HEK293 (cell line): ENCODE measurements around the gene TNS3.

ENCODE experiments used
- CTCF ChIA-PET: fragments of 350-600 bp; formaldehyde crosslinking; extraction: SDS; loops from one replicate; lab custom pipeline; 2021; ENCODE audit warnings: antibody characterized with exemption; lab: Yijun Ruan, JAX
- POLR2A ChIA-PET: fragments of 300-600 bp; formaldehyde crosslinking; extraction: SDS; loops from one replicate; lab custom pipeline; 2020; ENCODE audit warnings: antibody characterized with exemption, inconsistent platforms; lab: Yijun Ruan, JAX
- H3K27ac ChIP-seq: fragments of 200-500 bp; sonication (Bioruptor generic); 2 replicates; pipeline ENCODE4 v1.5.1; 2014; ENCODE audit warnings: low read depth, low read length, control low read depth, inconsistent platforms; ENCODE audit errors: extremely low read depth
- H3K36me3 ChIP-seq, 2 experiments: fragments of 200-500 bp in 1 of 2; sonication (Bioruptor generic) in 1 of 2; 1 replicate in 1 of 2; 2 replicates in 1 of 2; pipeline ENCODE4 v1.5.1; 2014 to 2017; ENCODE audit warnings: inconsistent platforms in 2 of 2, low read length in 2 of 2; ENCODE audit not compliant: control insufficient read depth in 2 of 2, insufficient read depth in 1 of 2
- H3K4me1 ChIP-seq: fragments of 200-500 bp; sonication (Bioruptor generic); 2 replicates; pipeline ENCODE4 v1.5.1; 2014; ENCODE audit warnings: mild to moderate bottlenecking, low read length, inconsistent platforms; ENCODE audit not compliant: control insufficient read depth, insufficient read depth
- H3K4me3 ChIP-seq: 2 replicates; pipeline ENCODE4 v1.5.1; 2011; ENCODE audit warnings: low read depth, mild to moderate bottlenecking, control low read depth, low read length, moderate library complexity
- H3K9me3 ChIP-seq: fragments of 200-500 bp; sonication (Bioruptor generic); 2 replicates; pipeline ENCODE4 v1.5.1; 2014; ENCODE audit warnings: low read depth, low read length, inconsistent platforms; ENCODE audit not compliant: control insufficient read depth, insufficient read depth
- KLF7 ChIP-seq: fragments of 450-650 bp; formaldehyde crosslinking; IDR thresholded peaks from 2 replicates; pipeline ENCODE4 v1.5.1; 2016; ENCODE audit warnings: missing biosample characterization, missing genetic modification characterization, borderline replicate concordance
- PRDM1 ChIP-seq: fragments of 450-650 bp; formaldehyde crosslinking; IDR thresholded peaks from 2 replicates; pipeline ENCODE4; 2016; ENCODE audit warnings: missing biosample characterization, missing genetic modification characterization
- SALL2 ChIP-seq: fragments of 450-650 bp; formaldehyde crosslinking; IDR thresholded peaks from 2 replicates; pipeline ENCODE4 v1.5.0; 2017; ENCODE audit warnings: missing biosample characterization, mild to moderate bottlenecking, missing genetic modification characterization, borderline replicate concordance
- ZFHX2 ChIP-seq: fragments of 450-650 bp; formaldehyde crosslinking; conservative IDR thresholded peaks from 2 replicates; pipeline ENCODE4 v1.5.1; 2016; ENCODE audit warnings: missing biosample characterization, missing genetic modification characterization
- ZNF175 ChIP-seq: fragments of 450-650 bp; formaldehyde crosslinking; IDR thresholded peaks from 2 replicates; pipeline ENCODE4 v1.5.1; 2016; ENCODE audit warnings: missing biosample characterization, missing genetic modification characterization
- ZNF211 ChIP-seq: fragments of 450-650 bp; formaldehyde crosslinking; IDR thresholded peaks from 2 replicates; pipeline ENCODE4 v1.5.1; 2016; ENCODE audit warnings: low read depth, missing biosample characterization, missing genetic modification characterization
- ZNF24 ChIP-seq: fragments of 450-650 bp; formaldehyde crosslinking; IDR thresholded peaks from 2 replicates; pipeline ENCODE4 v1.5.1; 2016; ENCODE audit warnings: missing biosample characterization, missing genetic modification characterization
- ZNF292 ChIP-seq: fragments of 450-650 bp; formaldehyde crosslinking; IDR thresholded peaks from 2 replicates; pipeline ENCODE4 v1.5.1; 2016; ENCODE audit warnings: low read depth, missing biosample characterization, missing genetic modification characterization, borderline replicate concordance
- ZNF37A ChIP-seq: fragments of 450-650 bp; IDR thresholded peaks from 2 replicates; pipeline ENCODE4 v1.5.1; 2018; ENCODE audit warnings: missing biosample characterization, missing genetic modification characterization
- ZNF529 ChIP-seq: fragments of 450-650 bp; formaldehyde crosslinking; IDR thresholded peaks from 2 replicates; pipeline ENCODE4 v1.5.1; 2017; ENCODE audit warnings: missing genetic modification characterization, missing biosample characterization; ENCODE audit not compliant: insufficient replicate concordance
- ZNF544 ChIP-seq: fragments of 450-650 bp; formaldehyde crosslinking; IDR thresholded peaks from 2 replicates; pipeline ENCODE4 v1.5.0; 2017; ENCODE audit warnings: missing biosample characterization, missing genetic modification characterization
- ZNF596 ChIP-seq: fragments of 450-650 bp; IDR thresholded peaks from 2 replicates; pipeline ENCODE4 v1.5.0; 2018; ENCODE audit warnings: missing biosample characterization, mild to moderate bottlenecking, missing genetic modification characterization, moderate library complexity
- ZNF776 ChIP-seq: fragments of 450-650 bp; formaldehyde crosslinking; IDR thresholded peaks from 2 replicates; pipeline ENCODE4 v1.5.0; 2017; ENCODE audit warnings: missing biosample characterization, missing genetic modification characterization, borderline replicate concordance
- ZNF843 ChIP-seq: fragments of 450-650 bp; formaldehyde crosslinking; IDR thresholded peaks from 2 replicates; pipeline ENCODE4 v1.5.1; 2016; ENCODE audit warnings: missing biosample characterization, missing genetic modification characterization
- TF ChIP-seq, protein P1 (sequence below): fragments of 450-650 bp; formaldehyde crosslinking; IDR thresholded peaks from 2 replicates; pipeline ENCODE4 v1.5.1; 2016; ENCODE audit warnings: missing biosample characterization, missing genetic modification characterization, low read depth
- TF ChIP-seq, protein P2 (sequence below): fragments of 450-650 bp; IDR thresholded peaks from 2 replicates; pipeline ENCODE4 v1.5.1; 2018; ENCODE audit warnings: missing biosample characterization, missing genetic modification characterization
- TF ChIP-seq, protein P3 (sequence below): fragments of 450-650 bp; IDR thresholded peaks from 2 replicates; pipeline ENCODE4 v1.5.1; 2018; ENCODE audit warnings: missing biosample characterization, mild to moderate bottlenecking, missing genetic modification characterization
- TF ChIP-seq, protein P4 (sequence below): fragments of 450-650 bp; formaldehyde crosslinking; IDR thresholded peaks from 2 replicates; pipeline ENCODE4 v1.5.1; 2016; ENCODE audit warnings: missing biosample characterization, missing genetic modification characterization
- TF ChIP-seq, protein P5 (sequence below): fragments of 450-650 bp; formaldehyde crosslinking; IDR thresholded peaks from 2 replicates; pipeline ENCODE4 v1.5.1; 2017; ENCODE audit warnings: missing biosample characterization, missing genetic modification characterization

The TNS3 gene

DNA sequence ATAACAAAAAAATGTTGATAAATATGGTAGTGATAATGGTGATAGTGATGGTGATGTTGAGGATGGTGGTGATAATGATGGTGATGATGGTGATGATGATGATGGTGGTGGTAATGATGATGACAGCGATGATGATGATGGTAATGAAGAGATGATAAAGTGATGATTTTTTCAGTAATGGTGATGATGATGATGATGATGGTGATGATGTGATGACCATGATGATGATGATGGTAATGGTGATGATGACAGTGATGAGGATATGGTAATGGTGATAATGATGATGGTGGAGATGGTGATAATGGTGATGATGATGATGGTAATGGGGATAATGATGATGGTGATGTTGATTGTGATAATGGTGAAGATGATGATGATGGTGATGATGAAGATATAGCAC lies 321.6 kb downstream of the TNS3 start:
- no peaks in the 10 kb centered on the region for H3K4me1 ChIP-seq
- ChIA-PET POLR2A (no interaction called here), CTCF (no interaction called here)
- no peaks in the 10 kb centered on the region for H3K9me3 ChIP-seq
- no peak overlapping the region for H3K4me3 ChIP-seq
- TF ChIP-seq KLF7 (tag by site-specific recombination), result no peak
- TF ChIP-seq, protein P1, sequence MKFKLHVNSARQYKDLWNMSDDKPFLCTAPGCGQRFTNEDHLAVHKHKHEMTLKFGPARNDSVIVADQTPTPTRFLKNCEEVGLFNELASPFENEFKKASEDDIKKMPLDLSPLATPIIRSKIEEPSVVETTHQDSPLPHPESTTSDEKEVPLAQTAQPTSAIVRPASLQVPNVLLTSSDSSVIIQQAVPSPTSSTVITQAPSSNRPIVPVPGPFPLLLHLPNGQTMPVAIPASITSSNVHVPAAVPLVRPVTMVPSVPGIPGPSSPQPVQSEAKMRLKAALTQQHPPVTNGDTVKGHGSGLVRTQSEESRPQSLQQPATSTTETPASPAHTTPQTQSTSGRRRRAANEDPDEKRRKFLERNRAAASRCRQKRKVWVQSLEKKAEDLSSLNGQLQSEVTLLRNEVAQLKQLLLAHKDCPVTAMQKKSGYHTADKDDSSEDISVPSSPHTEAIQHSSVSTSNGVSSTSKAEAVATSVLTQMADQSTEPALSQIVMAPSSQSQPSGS (tag by site-specific recombination), result peak; percentile 54; the same call in 1 of the 2 replicates
- TF ChIP-seq, protein P2, sequence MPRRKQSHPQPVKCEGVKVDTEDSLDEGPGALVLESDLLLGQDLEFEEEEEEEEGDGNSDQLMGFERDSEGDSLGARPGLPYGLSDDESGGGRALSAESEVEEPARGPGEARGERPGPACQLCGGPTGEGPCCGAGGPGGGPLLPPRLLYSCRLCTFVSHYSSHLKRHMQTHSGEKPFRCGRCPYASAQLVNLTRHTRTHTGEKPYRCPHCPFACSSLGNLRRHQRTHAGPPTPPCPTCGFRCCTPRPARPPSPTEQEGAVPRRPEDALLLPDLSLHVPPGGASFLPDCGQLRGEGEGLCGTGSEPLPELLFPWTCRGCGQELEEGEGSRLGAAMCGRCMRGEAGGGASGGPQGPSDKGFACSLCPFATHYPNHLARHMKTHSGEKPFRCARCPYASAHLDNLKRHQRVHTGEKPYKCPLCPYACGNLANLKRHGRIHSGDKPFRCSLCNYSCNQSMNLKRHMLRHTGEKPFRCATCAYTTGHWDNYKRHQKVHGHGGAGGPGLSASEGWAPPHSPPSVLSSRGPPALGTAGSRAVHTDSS (tag by site-specific recombination), result peak; percentile 97
- no peaks in the 10 kb centered on the region for H3K36me3 ChIP-seq
- no peak overlapping the region for H3K27ac ChIP-seq

DNA sequence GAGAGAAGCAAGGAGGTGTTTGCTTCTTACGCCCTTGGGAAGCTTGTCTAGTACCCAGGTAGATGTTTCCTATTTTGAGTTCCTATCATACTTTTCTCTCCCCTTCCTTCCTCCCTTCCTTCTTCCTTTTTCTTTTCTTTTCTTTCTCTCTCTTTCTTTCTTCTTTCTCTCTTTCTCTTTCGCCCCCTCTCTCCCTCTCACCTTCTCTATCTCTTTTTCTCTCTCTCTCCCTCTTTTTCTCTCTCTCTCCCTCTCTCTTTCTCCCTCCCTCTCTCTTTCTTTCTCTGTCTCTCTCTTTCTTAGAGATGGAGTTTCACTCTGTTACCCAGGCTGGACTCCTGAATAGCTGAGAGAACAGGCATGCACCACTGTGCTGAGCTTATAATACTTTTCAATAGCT lies 322.2 kb downstream of the TNS3 start:
- H3K9me3 ChIP-seq, result no peaks in the 10 kb centered on the region
- POLR2A ChIA-PET, result no interaction called here
- H3K4me3 ChIP-seq, result no peak overlapping the region
- TF ChIP-seq PRDM1 (tag by site-specific recombination) (peak; percentile 65), ZNF843 (no peak), ZNF596 (tag by site-specific recombination) (peak; percentile 64)
- CTCF ChIA-PET, result no interaction called here
- H3K27ac ChIP-seq, result no peak overlapping the region
- H3K36me3 ChIP-seq, result no peaks in the 10 kb centered on the region
- H3K4me1 ChIP-seq, result no peaks in the 10 kb centered on the region

DNA sequence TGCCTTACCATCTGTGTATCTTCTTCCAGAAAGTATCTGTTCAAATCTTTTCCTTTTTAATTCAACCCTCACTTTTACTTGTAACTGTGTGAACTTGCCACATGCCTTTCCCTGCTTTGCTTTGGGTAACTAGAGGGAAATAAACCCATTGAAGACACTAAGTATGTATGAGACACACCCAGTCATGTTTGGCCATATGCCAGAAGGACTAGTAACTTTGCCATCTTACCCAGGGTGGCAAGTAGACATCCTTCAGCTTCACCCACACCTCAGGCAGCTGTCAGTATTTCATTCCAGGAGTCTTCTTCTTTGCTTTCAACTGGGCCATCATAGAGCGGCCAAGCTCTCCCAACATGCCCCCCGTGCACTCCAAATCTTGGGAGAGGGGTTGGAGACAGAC lies 323.1 kb downstream of the TNS3 start:
- Histone ChIP-seq H3K9me3 (no peaks in the 10 kb centered on the region), H3K4me1 (no peaks in the 10 kb centered on the region), H3K36me3 (no peaks in the 10 kb centered on the region), H3K27ac (no peak overlapping the region), H3K4me3 (no peak overlapping the region)
- ChIA-PET POLR2A (no interaction called here), CTCF (interaction anchor here (0.6 kb wide), 1 partner anchor 182 kb away, joined by 3 read pairs; no protein-coding TSS in a partner anchor)
- TF ChIP-seq ZNF37A (tag by site-specific recombination) (no peak), PRDM1 (tag by site-specific recombination) (no peak), ZNF544 (tag by site-specific recombination) (no peak), ZNF211 (tag by site-specific recombination) (no peak), ZFHX2 (tag by site-specific recombination) (no peak), ZNF175 (no peak), SALL2 (tag by site-specific recombination) (no peak), ZNF292 (tag by site-specific recombination) (no peak), ZNF529 (tag by site-specific recombination) (no peak), ZNF24 (no peak), ZNF776 (tag by site-specific recombination) (no peak)
- TF ChIP-seq, protein P3, sequence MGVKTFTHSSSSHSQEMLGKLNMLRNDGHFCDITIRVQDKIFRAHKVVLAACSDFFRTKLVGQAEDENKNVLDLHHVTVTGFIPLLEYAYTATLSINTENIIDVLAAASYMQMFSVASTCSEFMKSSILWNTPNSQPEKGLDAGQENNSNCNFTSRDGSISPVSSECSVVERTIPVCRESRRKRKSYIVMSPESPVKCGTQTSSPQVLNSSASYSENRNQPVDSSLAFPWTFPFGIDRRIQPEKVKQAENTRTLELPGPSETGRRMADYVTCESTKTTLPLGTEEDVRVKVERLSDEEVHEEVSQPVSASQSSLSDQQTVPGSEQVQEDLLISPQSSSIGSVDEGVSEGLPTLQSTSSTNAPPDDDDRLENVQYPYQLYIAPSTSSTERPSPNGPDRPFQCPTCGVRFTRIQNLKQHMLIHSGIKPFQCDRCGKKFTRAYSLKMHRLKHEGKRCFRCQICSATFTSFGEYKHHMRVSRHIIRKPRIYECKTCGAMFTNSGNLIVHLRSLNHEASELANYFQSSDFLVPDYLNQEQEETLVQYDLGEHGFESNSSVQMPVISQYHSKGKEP (tag by site-specific recombination), result no peak
- TF ChIP-seq, protein P4, sequence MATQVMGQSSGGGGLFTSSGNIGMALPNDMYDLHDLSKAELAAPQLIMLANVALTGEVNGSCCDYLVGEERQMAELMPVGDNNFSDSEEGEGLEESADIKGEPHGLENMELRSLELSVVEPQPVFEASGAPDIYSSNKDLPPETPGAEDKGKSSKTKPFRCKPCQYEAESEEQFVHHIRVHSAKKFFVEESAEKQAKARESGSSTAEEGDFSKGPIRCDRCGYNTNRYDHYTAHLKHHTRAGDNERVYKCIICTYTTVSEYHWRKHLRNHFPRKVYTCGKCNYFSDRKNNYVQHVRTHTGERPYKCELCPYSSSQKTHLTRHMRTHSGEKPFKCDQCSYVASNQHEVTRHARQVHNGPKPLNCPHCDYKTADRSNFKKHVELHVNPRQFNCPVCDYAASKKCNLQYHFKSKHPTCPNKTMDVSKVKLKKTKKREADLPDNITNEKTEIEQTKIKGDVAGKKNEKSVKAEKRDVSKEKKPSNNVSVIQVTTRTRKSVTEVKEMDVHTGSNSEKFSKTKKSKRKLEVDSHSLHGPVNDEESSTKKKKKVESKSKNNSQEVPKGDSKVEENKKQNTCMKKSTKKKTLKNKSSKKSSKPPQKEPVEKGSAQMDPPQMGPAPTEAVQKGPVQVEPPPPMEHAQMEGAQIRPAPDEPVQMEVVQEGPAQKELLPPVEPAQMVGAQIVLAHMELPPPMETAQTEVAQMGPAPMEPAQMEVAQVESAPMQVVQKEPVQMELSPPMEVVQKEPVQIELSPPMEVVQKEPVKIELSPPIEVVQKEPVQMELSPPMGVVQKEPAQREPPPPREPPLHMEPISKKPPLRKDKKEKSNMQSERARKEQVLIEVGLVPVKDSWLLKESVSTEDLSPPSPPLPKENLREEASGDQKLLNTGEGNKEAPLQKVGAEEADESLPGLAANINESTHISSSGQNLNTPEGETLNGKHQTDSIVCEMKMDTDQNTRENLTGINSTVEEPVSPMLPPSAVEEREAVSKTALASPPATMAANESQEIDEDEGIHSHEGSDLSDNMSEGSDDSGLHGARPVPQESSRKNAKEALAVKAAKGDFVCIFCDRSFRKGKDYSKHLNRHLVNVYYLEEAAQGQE (tag by site-specific recombination), result no peak
- TF ChIP-seq, protein P5, sequence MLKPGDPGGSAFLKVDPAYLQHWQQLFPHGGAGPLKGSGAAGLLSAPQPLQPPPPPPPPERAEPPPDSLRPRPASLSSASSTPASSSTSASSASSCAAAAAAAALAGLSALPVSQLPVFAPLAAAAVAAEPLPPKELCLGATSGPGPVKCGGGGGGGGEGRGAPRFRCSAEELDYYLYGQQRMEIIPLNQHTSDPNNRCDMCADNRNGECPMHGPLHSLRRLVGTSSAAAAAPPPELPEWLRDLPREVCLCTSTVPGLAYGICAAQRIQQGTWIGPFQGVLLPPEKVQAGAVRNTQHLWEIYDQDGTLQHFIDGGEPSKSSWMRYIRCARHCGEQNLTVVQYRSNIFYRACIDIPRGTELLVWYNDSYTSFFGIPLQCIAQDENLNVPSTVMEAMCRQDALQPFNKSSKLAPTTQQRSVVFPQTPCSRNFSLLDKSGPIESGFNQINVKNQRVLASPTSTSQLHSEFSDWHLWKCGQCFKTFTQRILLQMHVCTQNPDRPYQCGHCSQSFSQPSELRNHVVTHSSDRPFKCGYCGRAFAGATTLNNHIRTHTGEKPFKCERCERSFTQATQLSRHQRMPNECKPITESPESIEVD (tag by site-specific recombination), result no peak
